NT2/D1 (cell line): ENCODE measurements around the gene TSPAN5.
"Not testable (repeated sequence)": the region's sequence is repeated elsewhere in the genome, so short reads cannot be mapped to it uniquely, and the experiment has no call there.

Source experiments
- SUZ12 ChIP-seq: IDR thresholded peaks from 2 replicates; pipeline ENCODE4 v1.6.1; 2011; ENCODE audit not compliant: insufficient read length, insufficient read depth; ENCODE audit errors: extremely low read depth
- YY1 ChIP-seq: IDR thresholded peaks from 2 replicates; pipeline ENCODE4 v1.6.1; 2011; ENCODE audit not compliant: insufficient read length, insufficient read depth
- ZNF274 ChIP-seq: IDR thresholded peaks from 2 replicates; pipeline ENCODE4 v1.6.1; 2011; ENCODE audit warnings: mild to moderate bottlenecking, low read depth, low read length

GRCh38 chr4:98457422-98457821, 201.0 kb downstream of the TSPAN5 start:
- TF ChIP-seq ZNF274, YY1, SUZ12: not testable (repeated sequence)
